Superior temporal gyrus (tissue), 1 donor: ENCODE data around the gene BLCAP.
A peak's percentile ranks its signal among the peaks of the same experiment; 100 is the strongest.
"Not testable (repeated sequence)": the region's sequence is repeated elsewhere in the genome, so short reads cannot be mapped to it uniquely, and the experiment has no call there.

Experiments used
- DNase-seq: peaks from one replicate; pipeline ENCODE4 v3.0.0-alpha.2; 2016; ENCODE audit errors: extremely low spot score

The BLCAP gene

DNA sequence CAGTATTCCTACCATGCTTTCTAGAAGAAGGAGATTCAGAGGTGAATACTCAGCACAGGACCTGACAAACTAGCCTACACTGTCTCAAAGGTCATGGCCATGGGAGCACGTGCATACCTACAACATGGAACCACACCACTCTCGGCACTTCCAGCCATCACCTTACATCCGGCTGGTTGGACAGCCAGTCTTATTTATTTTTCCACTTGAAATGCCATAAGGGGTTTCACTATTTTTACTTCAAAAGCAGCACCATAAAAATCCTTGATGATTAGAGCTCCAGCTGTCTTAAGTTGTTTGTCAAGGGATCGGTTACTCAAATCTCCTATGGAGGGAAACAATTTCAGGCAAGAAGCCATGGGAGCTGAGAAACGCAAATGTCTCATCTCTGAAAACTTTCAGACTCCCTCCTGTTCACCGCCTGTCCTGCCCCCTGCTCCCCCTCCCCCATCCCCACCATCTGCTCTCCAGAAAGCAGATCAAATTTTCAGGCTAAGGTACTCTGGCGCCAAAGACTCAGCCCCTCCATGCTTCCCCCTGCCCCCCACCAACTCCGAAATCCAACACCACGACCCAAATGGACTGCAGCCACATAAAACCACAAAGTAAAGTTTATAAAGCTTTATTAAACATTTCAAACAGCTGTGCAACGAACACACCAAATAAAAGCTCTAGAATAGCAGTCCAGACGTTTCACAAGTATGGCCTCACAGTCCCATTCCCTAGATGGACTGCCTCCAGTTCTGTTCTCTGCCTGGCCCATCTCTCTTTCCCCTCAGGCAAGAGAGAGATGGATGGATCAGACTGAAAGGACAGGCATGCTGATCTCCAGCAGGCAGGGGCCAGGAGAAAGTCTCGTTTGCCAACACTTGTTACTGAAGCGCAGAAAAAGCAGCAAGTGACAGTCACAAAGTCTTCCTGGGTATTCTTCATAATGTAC, 10.6 kb downstream of the BLCAP start:
- DNase-seq = no peak

GRCh38 chr20:37515876-37516275, 11.8 kb downstream of the BLCAP start:
- DNase-seq = no peak

- no peak for DNase-seq
These were observed 13.8 kb downstream of the BLCAP start for GRCh38 chr20:37513779-37514359.

DNA sequence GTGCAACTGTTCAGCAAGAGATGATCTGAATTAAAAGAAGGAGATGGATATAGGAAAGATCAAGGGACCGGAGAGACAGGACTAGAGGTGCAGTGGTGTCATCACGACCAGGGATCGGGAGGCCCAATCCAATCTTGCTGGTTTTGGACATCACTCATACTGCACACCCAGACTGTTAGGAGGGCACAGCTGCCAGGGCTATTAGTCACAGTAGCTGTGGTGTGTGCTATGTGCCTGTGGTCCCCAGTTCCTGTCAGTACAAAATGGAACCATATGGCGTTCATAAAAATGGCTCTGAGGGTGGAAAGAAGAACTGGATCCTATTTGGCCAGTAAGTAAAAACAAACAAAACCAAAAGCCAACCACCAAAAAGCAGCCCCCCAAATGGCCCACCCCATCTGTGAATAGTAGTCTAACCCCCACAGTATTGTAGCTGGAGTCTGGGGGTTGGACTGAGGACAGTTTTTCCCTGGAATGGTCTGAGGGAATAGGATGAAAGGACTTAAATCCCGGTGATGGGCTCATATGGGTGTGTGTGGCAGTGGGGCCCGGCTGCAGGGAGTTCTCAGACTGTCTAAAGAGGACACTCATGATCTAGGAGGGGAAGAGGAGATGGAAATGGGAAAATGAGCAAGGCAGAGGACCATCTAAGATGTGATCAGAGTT, 15.9 kb downstream of the BLCAP start:
- no peak for DNase-seq

DNA sequence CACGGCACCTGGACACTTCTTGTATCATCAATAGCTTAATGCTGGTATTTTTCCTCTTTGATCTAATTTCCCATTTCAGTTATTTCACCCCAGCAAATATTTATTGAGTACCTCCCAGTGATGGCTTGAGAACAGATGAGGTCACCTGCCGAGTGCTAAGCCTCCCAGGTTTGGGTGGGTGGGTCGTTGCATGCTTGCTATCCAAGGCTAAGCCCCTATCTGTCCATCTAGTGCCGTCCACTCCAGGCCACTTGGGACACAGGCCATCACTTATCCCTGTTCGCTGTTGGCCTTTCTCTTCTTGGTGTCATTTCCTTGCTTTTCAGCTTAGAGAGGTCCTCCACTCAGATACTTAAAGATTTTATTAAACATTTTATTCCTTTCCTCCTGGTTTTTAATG, 17.4 kb downstream of the BLCAP start:
- DNase-seq = no peak

DNA sequence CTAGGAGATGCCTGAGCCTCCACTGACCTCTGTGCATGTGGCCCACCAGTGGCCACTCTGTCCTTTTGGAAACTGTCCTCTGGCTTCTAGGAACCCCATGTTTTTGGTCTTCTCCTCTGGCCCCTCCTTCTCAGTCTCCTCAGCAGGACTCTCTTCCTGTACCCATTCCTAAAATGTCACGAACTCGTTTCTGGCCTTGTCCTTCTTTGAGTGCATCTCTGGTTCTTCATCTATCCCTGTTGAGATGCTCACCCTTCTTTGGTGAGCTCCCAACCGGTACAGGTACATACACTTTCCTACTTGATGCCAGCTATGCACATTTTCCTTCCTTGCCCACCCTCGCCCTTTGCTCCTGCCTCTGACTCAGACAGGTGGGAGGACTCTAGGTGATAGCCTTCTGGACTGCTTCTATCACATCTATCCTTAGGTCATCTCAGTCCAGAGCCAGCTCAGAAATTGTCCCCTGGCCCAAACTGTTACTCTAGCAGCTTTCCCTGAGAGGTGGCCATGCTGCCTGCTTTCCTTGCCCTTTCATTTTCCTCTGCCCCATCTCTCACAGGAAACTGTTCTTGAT, 21.4 kb downstream of the BLCAP start:
- DNase-seq = no peak

DNA sequence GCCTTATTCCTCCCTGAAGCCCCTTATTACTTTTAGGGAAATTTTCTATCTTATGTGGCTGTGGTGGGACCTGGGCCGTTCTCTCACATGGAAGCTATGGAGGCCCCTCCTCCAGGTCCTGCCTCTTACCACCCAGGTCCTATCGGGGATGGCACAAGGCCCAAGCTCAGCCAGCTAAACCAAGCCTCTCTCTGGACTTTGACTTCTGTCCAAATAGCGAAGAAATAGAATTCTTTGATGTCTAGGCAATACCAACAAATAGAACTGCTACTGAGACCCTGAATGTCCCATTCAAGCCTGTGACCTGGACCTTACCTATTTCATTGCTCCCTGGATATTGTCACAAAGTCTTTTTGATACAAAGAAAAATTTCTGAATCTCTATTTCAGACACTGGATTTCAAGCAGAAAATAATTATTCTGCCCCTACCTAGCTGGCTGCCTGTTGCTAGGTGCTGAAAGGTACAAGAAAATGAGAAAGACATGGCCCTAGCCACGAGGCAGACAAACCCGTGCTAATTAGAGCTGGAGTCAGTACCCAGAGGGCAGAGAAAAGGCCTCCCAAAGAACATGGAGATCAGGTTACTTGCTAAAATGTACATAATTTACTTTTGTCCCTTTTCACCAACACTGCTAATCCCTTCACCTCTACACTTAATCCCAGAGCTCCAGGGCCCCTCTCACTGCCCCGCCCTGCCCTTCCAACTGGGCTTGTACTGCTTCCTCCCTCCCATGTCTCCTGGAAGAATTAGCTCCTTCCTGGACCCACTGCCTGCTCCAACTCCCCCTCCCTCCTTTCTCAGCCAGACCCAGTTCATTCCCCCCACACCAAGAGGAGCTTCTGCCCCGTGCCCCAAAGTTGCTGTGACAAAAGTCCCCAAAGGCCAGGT, 22.2 kb downstream of the BLCAP start:
- DNase-seq = no peak

- peak; percentile 32 for DNase-seq
These were observed 23.1 kb downstream of the BLCAP start for GRCh38 chr20:37504404-37505096.

GRCh38 chr20:37503256-37503927, 24.3 kb downstream of the BLCAP start:
- no peak for DNase-seq

DNA sequence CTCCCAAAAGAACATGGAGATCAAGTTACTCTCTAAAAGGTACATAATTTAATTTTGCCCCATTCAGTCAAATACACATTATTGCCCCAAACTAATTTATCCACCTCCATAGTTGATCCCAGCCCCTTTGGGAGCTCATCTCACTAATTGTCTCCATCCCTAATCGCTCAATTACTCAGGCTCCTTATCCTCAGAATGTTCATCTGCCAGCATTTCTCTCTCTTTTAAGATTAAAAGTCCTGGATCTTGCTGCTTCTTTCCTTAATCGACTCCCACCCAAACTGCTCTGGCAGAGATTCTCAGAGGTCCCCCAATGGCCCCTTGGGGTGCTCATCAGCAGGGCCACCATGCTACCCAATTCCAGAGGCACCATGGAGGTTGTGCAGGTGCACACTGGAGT, 25.0 kb downstream of the BLCAP start:
- DNase-seq = no peak

GRCh38 chr20:37501940-37502339, 25.7 kb downstream of the BLCAP start:
- no peak for DNase-seq

DNA sequence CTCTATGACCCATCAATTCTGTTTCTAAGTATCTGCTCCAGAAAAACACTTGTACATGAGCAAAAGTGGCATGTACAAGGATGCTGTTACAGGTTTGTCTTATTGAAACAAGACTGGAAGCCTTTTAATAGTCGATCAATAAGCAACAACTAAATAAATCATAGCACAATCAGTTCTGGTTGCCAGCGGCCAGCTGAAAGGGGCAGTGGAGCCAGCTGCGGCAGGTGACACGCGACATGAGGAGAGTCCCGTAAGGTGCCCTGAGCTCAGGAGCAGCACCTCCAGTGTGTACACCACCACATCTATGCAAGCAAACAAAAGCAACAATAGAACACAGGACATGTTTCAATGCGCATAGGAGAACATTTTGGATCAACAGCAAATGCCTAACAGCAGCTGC, 27.4 kb downstream of the BLCAP start:
- no peak for DNase-seq

DNA sequence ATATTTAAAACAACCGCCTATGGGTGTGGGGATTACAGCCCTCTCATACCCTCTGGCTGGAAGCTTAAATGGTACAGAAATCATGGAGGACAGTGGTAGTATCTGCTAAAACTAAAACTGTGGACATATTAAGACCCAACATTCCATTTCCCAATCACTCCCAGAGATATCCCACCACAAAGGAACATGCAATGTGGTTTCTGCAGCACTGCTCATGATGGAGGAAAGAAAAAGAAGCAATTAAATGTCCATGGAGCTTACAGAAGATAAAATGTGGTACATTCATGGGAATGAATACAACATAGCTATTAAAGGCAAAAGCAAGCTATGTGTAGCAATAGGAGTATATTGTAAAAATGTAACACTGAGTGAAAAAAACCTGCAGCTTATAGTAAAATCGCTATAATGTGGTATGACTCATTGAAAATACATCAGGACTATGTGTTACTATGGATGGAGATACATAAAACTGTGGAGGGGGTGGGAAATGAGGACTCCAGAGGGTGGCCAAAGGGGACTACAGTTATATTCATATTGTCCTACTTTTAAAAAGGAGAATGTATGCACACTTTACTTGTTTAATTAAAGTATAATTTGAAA, 29.5 kb downstream of the BLCAP start:
- DNase-seq = no peak

GRCh38 chr20:37494796-37495195, 32.9 kb downstream of the BLCAP start:
- no peak for DNase-seq

DNA sequence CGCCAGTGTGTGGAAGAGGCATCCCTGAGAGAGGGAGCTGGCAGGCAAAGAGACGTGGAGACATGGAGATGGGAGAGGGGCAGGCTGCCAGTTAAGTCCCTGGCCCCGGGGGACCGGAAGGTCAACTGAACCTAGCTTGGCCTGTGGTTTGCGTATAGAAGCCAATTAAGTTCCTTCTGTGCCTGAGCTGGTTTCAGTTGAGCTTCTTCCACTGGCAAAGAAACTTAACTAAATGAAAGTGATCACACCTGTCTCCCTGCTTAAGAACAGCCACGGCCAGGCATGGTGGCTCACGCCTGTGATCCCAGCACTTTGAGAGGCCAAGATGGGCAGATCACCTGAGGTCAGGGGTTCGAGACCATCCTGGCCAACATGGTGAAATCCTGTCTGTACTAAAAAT, 33.4 kb downstream of the BLCAP start:
- DNase-seq = no peak

- no peak for DNase-seq
These were observed 34.7 kb downstream of the BLCAP start for GRCh38 chr20:37492945-37493344.

DNA sequence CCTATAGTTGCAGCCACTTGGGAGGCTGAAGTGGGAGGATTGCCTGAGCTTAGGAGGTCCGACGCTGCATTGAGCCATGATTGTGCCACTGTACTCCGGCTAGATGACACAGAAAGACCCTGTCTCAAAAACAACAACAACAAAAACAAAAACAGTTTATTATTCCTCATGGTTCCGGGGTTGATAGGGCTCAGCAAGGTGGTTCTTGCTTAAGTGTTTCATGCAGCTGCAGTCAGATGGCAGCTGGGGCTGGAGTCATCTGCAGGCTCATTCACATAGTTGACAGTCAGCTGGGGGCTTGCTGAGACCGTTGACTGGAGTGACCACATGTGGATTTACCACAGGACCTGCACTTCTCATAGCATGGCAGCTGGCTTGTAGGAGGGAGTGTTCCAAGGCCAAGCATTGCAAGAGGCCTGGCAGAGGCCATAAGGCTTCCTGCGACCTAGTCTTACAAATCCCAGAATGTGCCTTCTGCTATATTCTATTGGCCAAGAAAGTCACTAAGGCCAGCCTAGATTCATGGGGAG, 35.5 kb downstream of the BLCAP start:
- DNase-seq = no peak

GRCh38 chr20:37490663-37491350, 36.9 kb downstream of the BLCAP start:
- peak; percentile 60 for DNase-seq

- DNase-seq = not testable (repeated sequence)
These were observed 41.5 kb downstream of the BLCAP start for GRCh38 chr20:37486209-37486608.
